GM12878 (cell line): ENCODE measurements around the gene PIEZO2. TPM values are rescaled to one million over a fixed set of nuclear protein-coding genes. Genes with fewer than 3 reads are reported as not detected.

Experiments used
- ATAC-seq: fragments of 200-7000 bp; cut with Tn5 transposase; 3 replicates; pipeline ENCODE4 v1.9.1; 2020; ENCODE audit warnings: mild to moderate bottlenecking, moderate library complexity
- BruUV-seq: library from RNA; stranded (reverse); fragments of 400-500 nt; replicated peaks from 2 replicates; lab custom pipeline; 2021; lab: Mats Ljungman, UMichigan
- CTCF ChIA-PET: fragments of 300-600 bp; sonication (Branson Sonifier 250); formaldehyde crosslinking; extraction: SDS; loops from one replicate; lab custom pipeline; 2021; ENCODE audit warnings: inconsistent platforms; lab: Yijun Ruan, JAX
- POLR2A ChIA-PET: fragments of 350-600 bp; formaldehyde crosslinking; extraction: SDS; loops from one replicate; lab custom pipeline; 2021; ENCODE audit warnings: inconsistent platforms; lab: Charles Lee
- RAD21 ChIA-PET: fragments of 300-600 bp; sonication (Branson Sonifier 250); formaldehyde crosslinking; loops from one replicate; lab custom pipeline; 2023; ENCODE audit warnings: antibody characterized with exemption; ENCODE audit not compliant: unreplicated experiment; lab: Charles Lee
- SMC1A ChIA-PET: fragments of 300-600 bp; sonication (Branson Sonifier 250); formaldehyde crosslinking; loops from one replicate; lab custom pipeline; 2023; ENCODE audit not compliant: unreplicated experiment, uncharacterized antibody; lab: Charles Lee
- DNase-seq: peaks from one replicate; pipeline ENCODE4 v3.0.0-alpha.2; 2011; ENCODE audit warnings: low read depth, low spot score
- FAIRE-seq: peaks from 3 replicates; lab custom pipeline; 2011; peaks lifted over from hg19 to GRCh38; lab: Jason Lieb, UNC
- H2AFZ ChIP-seq: 2 replicates; pipeline ENCODE4 v1.6.0; 2011; ENCODE audit warnings: low read depth, low read length, control low read depth; ENCODE audit not compliant: control insufficient read depth
- H3K27ac ChIP-seq: 2 replicates; pipeline ENCODE4 v1.5.1; 2011; ENCODE audit warnings: control low read depth; ENCODE audit not compliant: control insufficient read depth, insufficient read depth
- H3K27me3 ChIP-seq, 2 experiments: replicated peaks in 1 of 2; 2 replicates each; pipeline versions ENCODE4 v1.6.0 to v1.6.1; 2011; ENCODE audit warnings: low read length in 1 of 2; ENCODE audit not compliant: control insufficient read depth in 2 of 2, insufficient read depth in 2 of 2
- H3K36me3 ChIP-seq, 2 experiments: 2 replicates each; pipeline ENCODE4 v1.5.1; 2011; ENCODE audit warnings: low read length in 1 of 2; ENCODE audit not compliant: control insufficient read depth in 2 of 2, insufficient read depth in 2 of 2
- H3K4me1 ChIP-seq: 2 replicates; pipeline ENCODE4 v1.6.1; 2011; ENCODE audit warnings: mild to moderate bottlenecking, low read length, moderate library complexity, mixed read lengths; ENCODE audit not compliant: control insufficient read depth, insufficient read depth
- H3K4me2 ChIP-seq: 2 replicates; pipeline ENCODE4 v1.6.0; 2011; ENCODE audit warnings: control low read depth; ENCODE audit not compliant: control insufficient read depth, insufficient read depth
- H3K4me3 ChIP-seq: fragments of 200-600 bp; sonication (generic); 2 replicates; pipeline ENCODE4 v1.5.1; 2016
- H3K79me2 ChIP-seq: 2 replicates; pipeline ENCODE4 v1.6.0; 2011; ENCODE audit warnings: low read length; ENCODE audit not compliant: control insufficient read depth, insufficient read depth
- H3K9ac ChIP-seq: 2 replicates; pipeline ENCODE4 v1.8.0; 2011; ENCODE audit warnings: low read length, control low read depth, mixed read lengths; ENCODE audit not compliant: control insufficient read depth, insufficient read depth
- H3K9me3 ChIP-seq: replicated peaks from 3 replicates; pipeline ENCODE4 v1.5.1; 2011; ENCODE audit warnings: mild to moderate bottlenecking, low read length; ENCODE audit not compliant: control insufficient read depth, insufficient read depth
- H4K20me1 ChIP-seq: 2 replicates; pipeline ENCODE4 v1.6.0; 2011; ENCODE audit not compliant: control insufficient read depth, insufficient read depth
- EGR1 ChIP-seq, 2 experiments: IDR thresholded peaks; 1 replicate in 1 of 2; 2 replicates in 1 of 2; pipeline ENCODE4 v1.6.1; 2011 to 2012; ENCODE audit warnings: low read depth in 2 of 2, low read length in 2 of 2, borderline replicate concordance in 1 of 2, mild to moderate bottlenecking in 1 of 2, moderate library complexity in 1 of 2
- KAT2A ChIP-seq: conservative IDR thresholded peaks from 2 replicates; pipeline ENCODE4 v1.6.1; 2011; ENCODE audit warnings: low read depth, low read length; ENCODE audit not compliant: control insufficient read depth
- LARP7 ChIP-seq: fragments of 450-650 bp; IDR thresholded peaks from 2 replicates; pipeline ENCODE4 v1.6.1; 2017; ENCODE audit warnings: mild to moderate bottlenecking
- MTA2 ChIP-seq: fragments of 450-650 bp; IDR thresholded peaks from 2 replicates; pipeline ENCODE4 v1.6.1; 2016; ENCODE audit warnings: low read depth, mild to moderate bottlenecking, moderate library complexity
- NR2C1 ChIP-seq: fragments of 450-650 bp; IDR thresholded peaks from 2 replicates; pipeline ENCODE4 v1.6.1; 2017; ENCODE audit warnings: antibody characterized with exemption, mild to moderate bottlenecking, moderate library complexity
- NR2F1 ChIP-seq: fragments of 450-650 bp; conservative IDR thresholded peaks from 2 replicates; pipeline ENCODE4 v1.6.1; 2017; ENCODE audit warnings: mild to moderate bottlenecking
- PAX8 ChIP-seq: fragments of 450-650 bp; IDR thresholded peaks from 2 replicates; pipeline ENCODE4 v1.6.1; 2017; ENCODE audit warnings: mild to moderate bottlenecking, moderate library complexity
- RELB ChIP-seq: fragments of 450-650 bp; IDR thresholded peaks from 2 replicates; pipeline ENCODE4 v1.6.1; 2017; ENCODE audit warnings: low read depth, mild to moderate bottlenecking, moderate library complexity
- RUNX3 ChIP-seq: IDR thresholded peaks from 2 replicates; pipeline ENCODE4 v1.6.1; 2012; ENCODE audit warnings: low read length, inconsistent platforms
- SKIL ChIP-seq: fragments of 450-650 bp; IDR thresholded peaks from 2 replicates; pipeline ENCODE4 v1.6.1; 2017; ENCODE audit warnings: mild to moderate bottlenecking, low read depth, inconsistent platforms; ENCODE audit not compliant: poor library complexity, severe bottlenecking
- TCF12 ChIP-seq: IDR thresholded peaks from 2 replicates; pipeline ENCODE4 v1.6.1; 2011; ENCODE audit warnings: low read depth, mild to moderate bottlenecking, low read length
- WRNIP1 ChIP-seq: IDR thresholded peaks from 2 replicates; pipeline ENCODE4 v1.6.1; 2011; ENCODE audit warnings: low read depth, low read length, improper control_type of control experiment, borderline replicate concordance
- ZNF622 ChIP-seq: fragments of 450-650 bp; IDR thresholded peaks from 2 replicates; pipeline ENCODE4 v1.6.1; 2017; ENCODE audit warnings: mild to moderate bottlenecking, inconsistent platforms
- ZZZ3 ChIP-seq: IDR thresholded peaks from 2 replicates; pipeline ENCODE4 v1.6.1; 2011; ENCODE audit warnings: low read depth; ENCODE audit not compliant: control insufficient read depth, insufficient read length
- whole genome bisulfite sequencing: methylation state at CpG from one replicate; pipeline ENCODE4 v1.1.6; 2016; ENCODE audit warnings: low lambda C conversion rate; ENCODE audit not compliant: insufficient replicate concordance, insufficient coverage; ENCODE audit errors: missing lambda C conversion rate; 5-methylcytosine and 5-hydroxymethylcytosine counted together
- in situ Hi-C: fragments of 300-500 bp; cut with MboI; formaldehyde crosslinking; loops from 9 replicates; pipeline ENCODE4 v1.14.3; 2018; ENCODE audit warnings: mixed read lengths
- intact Hi-C: fragments of 100-400 bp; cut with micrococcal nuclease; formaldehyde crosslinking; loops from one replicate; pipeline ENCODE4 v1.14.2; 2022; ENCODE audit not compliant: unreplicated experiment
- polyA plus RNA-seq, 11 experiments: library from polyadenylated mRNA; depleted of rRNA in 4 of 11; unstranded in 6 of 11; stranded (reverse) in 5 of 11; fragments of >200 nt; fragmentation: Nextera tagmentation in 4 of 11; fragmentation: Illumina TruSeq in 1 of 11; extraction: Ambion mirVana in 4 of 11; extraction: Trizol in 1 of 11; gene quantifications; 1 replicate in 1 of 11; 2 replicates in 10 of 11; pipeline versions ENCODE4 v1.2.1 to v1.2.3, GENCODE V29; 2011 to 2016; ENCODE audit warnings: inconsistent platforms in 2 of 11, missing spikeins in 2 of 11, low read depth in 1 of 11
- total RNA-seq, 4 experiments: library from RNA; depleted of rRNA in 3 of 4; stranded (reverse); fragments of >200 nt in 3 of 4; fragmentation: Illumina TruSeq in 1 of 4; extraction: Trizol in 1 of 4; gene quantifications; 2 replicates each; pipeline versions ENCODE4 v1.2.1 to v1.2.3, GENCODE V29; 2013 to 2021

PIEZO2 gene
- total and polyA plus RNA-seq, 10 of the 15 experiments (the other 5 are each of a cell fraction or from before 2014, with no cell fraction given): 6.7 to 42.3 (median 27.4) TPM

GRCh38 chr18:11106894-11107293, 42.5 kb downstream of the PIEZO2 start:
- no peak overlapping the region for H2AFZ ChIP-seq
- POLR2A ChIA-PET: interaction anchor here (0.7 to 1.0 kb wide), 3 partner anchors 10 to 59 kb away, joined by 3 to 7 read pairs (median 3); no protein-coding TSS in a partner anchor
- no peak for FAIRE-seq
- no peak for ATAC-seq
- TF ChIP-seq PAX8: no peak
- TF ChIP-seq ZZZ3: no peak
- no peak for TF ChIP-seq MTA2
- no peak for TF ChIP-seq RELB
- no peak for TF ChIP-seq ZNF622
- no peak for TF ChIP-seq NR2F1
- TF ChIP-seq WRNIP1: no peak
- no peak for TF ChIP-seq KAT2A
- no peak for TF ChIP-seq NR2C1
- TF ChIP-seq TCF12: no peak
- TF ChIP-seq EGR1 (IDR thresholded peaks at IDR 0.05; ENCODE audit: borderline replicate concordance in 1 of 2, low read depth in 2 of 2, low read length in 2 of 2): no peak
- no peak for TF ChIP-seq LARP7
- no peak for TF ChIP-seq RUNX3
- no peak for TF ChIP-seq SKIL
- TF ChIP-seq, all 136 proteins: peak for 0
- WGBS: 73% methylated on average over 6 of the region's 6 CpGs
- H3K79me2 ChIP-seq: peaks cover 44% of the 10 kb centered on the region
- H3K4me2 ChIP-seq: no peak overlapping the region
- H3K9ac ChIP-seq: no peak overlapping the region
- SMC1A ChIA-PET: interaction anchor here (0.8 to 2.6 kb wide), 5 partner anchors 13 to 208 kb away, joined by 3 to 8 read pairs (median 4); no protein-coding TSS in a partner anchor
- DNase-seq: no peak
- intact Hi-C loops (no loop called here), in situ Hi-C loops (no loop called here)
- BruUV-seq: no TSS peak
- CTCF ChIA-PET: interaction anchor here (0.6 to 1.5 kb wide), 4 partner anchors 10 to 40 kb away, joined by 3 read pairs; no protein-coding TSS in a partner anchor
- RAD21 ChIA-PET: no interaction called here
- no peaks in the 10 kb centered on the region for H4K20me1 ChIP-seq
- H3K36me3 ChIP-seq: peaks cover 0 to 8% of the 10 kb centered on the region in 2 experiments; a peak in 2 of 4 replicates
- H3K27ac ChIP-seq: no peak overlapping the region
- no peak overlapping the region for H3K4me3 ChIP-seq
- H3K4me1 ChIP-seq: no peaks in the 10 kb centered on the region; the same call in 1 of the 2 replicates
- H3K27me3 ChIP-seq: no peaks in the 10 kb centered on the region
- peaks cover 4% of the 10 kb centered on the region; the same call in 2 of the 3 replicates for H3K9me3 ChIP-seq
